MCF 10A (cell line): ENCODE results near the gene DIPK1A. TPM values are rescaled to one million over a fixed set of nuclear protein-coding genes. Genes with fewer than 3 reads are reported as not detected.

Experiments
- BruUV-seq: library from RNA; stranded (reverse); fragments of 400-500 nt; replicated peaks from 2 replicates; lab custom pipeline; 2021; lab: Mats Ljungman, UMichigan
- CTCF ChIA-PET: fragments of 300-600 bp; sonication (Branson Sonifier 250); formaldehyde crosslinking; extraction: SDS; loops from one replicate; lab custom pipeline; 2021; ENCODE audit warnings: antibody characterized with exemption, inconsistent platforms; lab: Yijun Ruan, JAX
- POLR2A ChIA-PET: fragments of 300-600, 350-650 bp; sonication (Branson Sonifier 250); formaldehyde crosslinking; extraction: SDS; loops from one replicate; lab custom pipeline; 2020; ENCODE audit warnings: antibody characterized with exemption, inconsistent platforms; lab: Yijun Ruan, JAX
- DNase-seq: peaks from one replicate; pipeline ENCODE4 v3.0.0-alpha.2; 2018; ENCODE audit not compliant: unreplicated experiment
- H3K27ac Mint-ChIP-seq: one replicate; pipeline ENCODE4 v1.8.0; 2022; ENCODE audit warnings: mild to moderate bottlenecking, low read depth, mixed read lengths; ENCODE audit not compliant: unreplicated experiment
- H3K27me3 Mint-ChIP-seq: one replicate; pipeline ENCODE4 v1.8.0; 2022; ENCODE audit warnings: mixed read lengths; ENCODE audit not compliant: insufficient read depth, unreplicated experiment
- H3K36me3 Mint-ChIP-seq: one replicate; pipeline ENCODE4 v1.8.0; 2022; ENCODE audit warnings: mild to moderate bottlenecking, moderate library complexity, mixed read lengths; ENCODE audit not compliant: insufficient read depth, unreplicated experiment
- H3K4me1 Mint-ChIP-seq: one replicate; pipeline ENCODE4 v1.8.0; 2022; ENCODE audit warnings: mixed read lengths; ENCODE audit not compliant: insufficient read depth, unreplicated experiment
- H3K4me3 Mint-ChIP-seq: one replicate; pipeline ENCODE4 v1.8.0; 2022; ENCODE audit warnings: mild to moderate bottlenecking, moderate library complexity, mixed read lengths; ENCODE audit not compliant: unreplicated experiment
- H3K9me3 Mint-ChIP-seq: one replicate; pipeline ENCODE4 v1.8.0; 2022; ENCODE audit warnings: mixed read lengths; ENCODE audit not compliant: unreplicated experiment
- CTCF ChIP-seq: fragments of 200-600 bp; IDR thresholded peaks from one replicate; pipeline ENCODE4 v1.8.0; 2022; ENCODE audit warnings: antibody characterized with exemption, mild to moderate bottlenecking; ENCODE audit not compliant: unreplicated experiment
- intact Hi-C: fragments of 100-400 bp; cut with micrococcal nuclease; formaldehyde crosslinking; loops from 2 replicates; pipeline ENCODE4 v1.14.1; 2022
- total RNA-seq: library from RNA; stranded (reverse); gene quantifications from 2 replicates; pipeline ENCODE4 v1.2.3, GENCODE V29; 2022

The DIPK1A gene
- total RNA-seq, 1 experiment from 2014 or later: 3.8 TPM

GRCh38 chr1:92952714-92953113 lies 8.5 kb downstream of the DIPK1A start:
- no peaks in the 10 kb centered on the region for H3K36me3 Mint-ChIP-seq
- intact Hi-C loops: no loop called here
- peaks cover 4% of the 10 kb centered on the region for H3K9me3 Mint-ChIP-seq
- BruUV-seq: no TSS peak
- no peak overlapping the region for H3K27ac Mint-ChIP-seq
- POLR2A ChIA-PET: interaction anchor here (1.2 to 1.4 kb wide), 3 partner anchors 9 to 89 kb away, joined by 3 read pairs; no protein-coding TSS in a partner anchor
- H3K27me3 Mint-ChIP-seq: no peaks in the 10 kb centered on the region
- no peak overlapping the region for H3K4me3 Mint-ChIP-seq
- CTCF ChIA-PET: interaction anchor here (0.7 to 1.1 kb wide), 4 partner anchors 41 to 125 kb away, joined by 3 to 5 read pairs (median 3); no protein-coding TSS in a partner anchor
- DNase-seq: no peak
- no peak for TF ChIP-seq CTCF
- H3K4me1 Mint-ChIP-seq: no peaks in the 10 kb centered on the region

- intact Hi-C loops: no loop called here
- no peaks in the 10 kb centered on the region for H3K36me3 Mint-ChIP-seq
- H3K4me3 Mint-ChIP-seq: no peak overlapping the region
- H3K27me3 Mint-ChIP-seq: no peaks in the 10 kb centered on the region
- no peak for TF ChIP-seq CTCF
- no TSS peak for BruUV-seq
- ChIA-PET POLR2A (interaction anchor here (0.9 to 2.4 kb wide), 7 partner anchors 9 to 42 kb away, joined by 3 to 14 read pairs (median 4); partner anchors contain the start of gene DIPK1A), CTCF (interaction anchor here (0.5 to 4.1 kb wide), 9 partner anchors 9 to 1457 kb away, joined by 3 to 32 read pairs (median 4); partner anchors contain the start of gene DIPK1A)
- no peaks in the 10 kb centered on the region for H3K4me1 Mint-ChIP-seq
- no peak overlapping the region for H3K27ac Mint-ChIP-seq
- peak; percentile 62 for DNase-seq
- H3K9me3 Mint-ChIP-seq: peaks cover 8% of the 10 kb centered on the region
Observed at GRCh38 chr1:92951141-92951582, 10.1 kb downstream of the DIPK1A start.

GRCh38 chr1:92949937-92950817 lies 11.1 kb downstream of the DIPK1A start:
- BruUV-seq: no TSS peak
- CTCF ChIA-PET: interaction anchor here (0.5 to 4.1 kb wide), 9 partner anchors 10 to 1458 kb away, joined by 3 to 32 read pairs (median 5); partner anchors contain the start of gene DIPK1A
- TF ChIP-seq CTCF: no peak
- H3K36me3 Mint-ChIP-seq: no peaks in the 10 kb centered on the region
- intact Hi-C loops: no loop called here
- peak; percentile 51 for DNase-seq
- H3K9me3 Mint-ChIP-seq: peaks cover 8% of the 10 kb centered on the region
- H3K4me1 Mint-ChIP-seq: no peaks in the 10 kb centered on the region
- H3K27me3 Mint-ChIP-seq: no peaks in the 10 kb centered on the region
- H3K27ac Mint-ChIP-seq: no peak overlapping the region
- POLR2A ChIA-PET: interaction anchor here (0.8 to 2.4 kb wide), 8 partner anchors 10 to 66 kb away, joined by 3 to 14 read pairs (median 4); partner anchors contain the start of gene DIPK1A
- no peak overlapping the region for H3K4me3 Mint-ChIP-seq

GRCh38 chr1:92948071-92948470 lies 13.2 kb downstream of the DIPK1A start:
- no peak overlapping the region for H3K27ac Mint-ChIP-seq
- POLR2A ChIA-PET: interaction anchor here (1.1 kb wide), 1 partner anchor 14 kb away, joined by 4 read pairs; no protein-coding TSS in a partner anchor
- H3K9me3 Mint-ChIP-seq: peaks cover 8% of the 10 kb centered on the region
- no peak for DNase-seq
- no TSS peak for BruUV-seq
- TF ChIP-seq CTCF: no peak
- CTCF ChIA-PET: interaction anchor here (0.7 to 4.1 kb wide), 4 partner anchors 12 to 89 kb away, joined by 3 to 32 read pairs (median 8); no protein-coding TSS in a partner anchor
- H3K4me1 Mint-ChIP-seq: no peaks in the 10 kb centered on the region
- H3K4me3 Mint-ChIP-seq: no peak overlapping the region
- no peaks in the 10 kb centered on the region for H3K36me3 Mint-ChIP-seq
- intact Hi-C loops: no loop called here
- no peaks in the 10 kb centered on the region for H3K27me3 Mint-ChIP-seq
